ENCODE data around the gene COA6.

- TF ChIP-seq ELF4 (IDR thresholded peaks at IDR 0.05) (no peak), FOXA1 (IDR thresholded peaks at IDR 0.05) (no peak), HDGF (IDR thresholded peaks at IDR 0.05; ENCODE audit: borderline replicate concordance) (no peak), FOXM1 (IDR thresholded peaks at IDR 0.05; ENCODE audit: borderline replicate concordance) (no peak), BHLHE40 (IDR thresholded peaks at IDR 0.05; ENCODE audit: borderline replicate concordance) (no peak), SP1 (IDR thresholded peaks at IDR 0.05) (no peak), CTBP1 (IDR thresholded peaks at IDR 0.05; ENCODE audit: borderline replicate concordance) (no peak), ZNF384 (IDR thresholded peaks at IDR 0.05) (no peak), SUZ12 (IDR thresholded peaks at IDR 0.05) (no peak), FOXK2 (IDR thresholded peaks at IDR 0.05) (no peak), ARNT (IDR thresholded peaks at IDR 0.05) (no peak), LEF1 (IDR thresholded peaks at IDR 0.05; ENCODE audit: borderline replicate concordance) (no peak), L3MBTL2 (conservative IDR thresholded peaks at IDR 0.05) (no peak)
These were observed 12.9 kb downstream of the COA6 start for GRCh38 chr1:234386122-234386521.
